ENCODE measurements around the gene WNT8A.

- TF ChIP-seq CTCF (CRISPR knock-in tag; IDR thresholded peaks at IDR 0.05) (no peak), FOXO4 (CRISPR knock-in tag; conservative IDR thresholded peaks at IDR 0.05) (no peak), USF2 (IDR thresholded peaks at IDR 0.05; ENCODE audit: low read depth, low read length) (no peak), USF2 (CRISPR knock-in tag; IDR thresholded peaks at IDR 0.05; ENCODE audit: borderline replicate concordance) (no peak), BRCA1 (CRISPR knock-in tag; IDR thresholded peaks at IDR 0.05) (no peak), ZNF616 (CRISPR knock-in tag; IDR thresholded peaks at IDR 0.05; ENCODE audit: low read depth) (no peak), MYNN (CRISPR knock-in tag; IDR thresholded peaks at IDR 0.05; ENCODE audit: low read depth) (no peak), HOMEZ (CRISPR knock-in tag; IDR thresholded peaks at IDR 0.05; ENCODE audit: low read depth) (no peak)
Observed at GRCh38 chr5:138054206-138054605, 29.6 kb upstream of the WNT8A start.
